BLaER1 treated with 17β-estradiol and CSF1 and Interleukin-3, amounts not matched to agents 10 nM and 100 nM (cell line): ENCODE measurements around the gene PVRIG.
"Not testable (repeated sequence)": the region's sequence is repeated elsewhere in the genome, so short reads cannot be mapped to it uniquely, and the experiment has no call there.

Experiments used
- H3K27ac ChIP-seq, 11 experiments: shearing (Covaris generic); formaldehyde crosslinking; 2 replicates each; pipeline ENCODE4 v1.8.1; 2022
- H3K27me3 ChIP-seq, 11 experiments: shearing (Covaris generic); formaldehyde crosslinking; 2 replicates each; pipeline ENCODE4 v1.8.1; 2022
- H3K36me3 ChIP-seq, 11 experiments: shearing (Covaris generic); formaldehyde crosslinking; 2 replicates each; pipeline ENCODE4 v1.8.1; 2022
- H3K4me1 ChIP-seq, 10 experiments: shearing (Covaris generic); formaldehyde crosslinking; 2 replicates each; pipeline ENCODE4 v1.8.1; 2022
- H3K4me2 ChIP-seq, 11 experiments: shearing (Covaris generic); formaldehyde crosslinking; 2 replicates each; pipeline ENCODE4 v1.8.1; 2022
- H3K4me3 ChIP-seq, 10 experiments: shearing (Covaris generic); formaldehyde crosslinking; 2 replicates each; pipeline ENCODE4 v1.8.1; 2022
- H3K9ac ChIP-seq, 11 experiments: shearing (Covaris generic); formaldehyde crosslinking; 2 replicates each; pipeline ENCODE4 v1.8.1; 2022
- H3K9me3 ChIP-seq, 11 experiments: shearing (Covaris generic); formaldehyde crosslinking; replicated peaks in 1 of 11; 2 replicates each; pipeline ENCODE4 v1.8.1; 2022
- H4K20me1 ChIP-seq, 11 experiments: shearing (Covaris generic); formaldehyde crosslinking; 2 replicates each; pipeline ENCODE4 v1.8.1; 2022
- Cebpa-rat ChIP-seq, 11 experiments: shearing (Covaris generic); IDR thresholded peaks; 2 replicates each; pipeline ENCODE4 v1.8.1; 2022

The PVRIG gene

DNA sequence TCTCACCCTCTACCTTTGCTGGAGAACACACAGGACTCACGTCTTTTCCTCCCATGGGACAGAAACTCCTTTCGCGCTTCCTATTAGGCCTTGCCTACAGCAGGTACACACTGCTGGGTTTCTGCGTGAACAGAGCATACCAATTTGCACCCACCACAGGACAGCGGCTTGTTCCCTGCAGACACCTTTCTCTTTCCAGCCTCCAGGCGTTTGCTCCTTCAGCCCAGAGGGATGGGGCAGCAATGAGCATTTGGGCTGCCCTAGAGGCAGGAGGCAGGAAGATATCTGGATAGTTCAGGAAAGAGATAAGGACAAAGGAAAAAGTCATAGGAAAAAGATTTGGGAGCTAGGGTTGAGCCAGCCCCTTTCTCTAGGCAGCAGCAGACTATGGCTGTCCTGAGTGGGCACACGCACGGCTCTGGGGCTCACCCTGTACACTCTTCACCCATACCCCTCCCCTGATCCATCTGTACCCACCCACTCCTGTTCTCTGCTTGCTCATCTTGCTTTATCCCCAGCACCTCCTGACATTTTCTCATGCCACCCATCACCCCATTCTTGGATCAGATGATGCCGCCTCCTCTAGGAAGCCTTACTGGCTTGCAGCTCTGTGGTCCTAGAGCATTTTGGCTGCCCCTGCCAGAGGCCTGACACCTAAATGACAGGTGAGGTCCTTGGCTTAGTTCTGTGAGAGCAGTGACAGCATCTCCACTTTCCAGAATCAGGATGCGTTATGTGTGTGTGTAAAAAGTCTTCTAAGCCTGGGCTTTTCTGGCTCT is 47.0 kb downstream of the PVRIG start:
- peaks cover 0 to 62% (median 38%) of the 10 kb centered on the region in 11 experiments; a peak in 17 of 22 replicates for H4K20me1 ChIP-seq
- TF ChIP-seq Cebpa-rat (IDR thresholded peaks at IDR 0.05), result no peak
- no peak overlapping the region for H3K4me3 ChIP-seq
- H3K27ac ChIP-seq, result no peak overlapping the region
- H3K36me3 ChIP-seq, result peaks cover 0 to 8% (median 0%) of the 10 kb centered on the region in 11 experiments; a peak in 5 of 22 replicates
- H3K4me2 ChIP-seq, result peak overlapping the region in 8 of 11 experiments; percentile 3 to 50 (median 30); a peak in 12 of 22 replicates
- no peaks in the 10 kb centered on the region for H3K27me3 ChIP-seq
- H3K9me3 ChIP-seq, result no peaks in the 10 kb centered on the region
- H3K4me1 ChIP-seq, result peaks cover 0 to 20% (median 15%) of the 10 kb centered on the region in 10 experiments; a peak in 15 of 20 replicates
- H3K9ac ChIP-seq, result peak overlapping the region in 2 of 11 experiments; percentile 1 to 2; a peak in 1 of 22 replicates

GRCh38 chr7:100267648-100268047 is 47.9 kb downstream of the PVRIG start:
- no peak overlapping the region for H3K4me3 ChIP-seq
- no peak overlapping the region for H3K4me2 ChIP-seq
- no peak overlapping the region for H3K27ac ChIP-seq
- peaks cover 0 to 24% (median 15%) of the 10 kb centered on the region in 10 experiments; a peak in 15 of 20 replicates for H3K4me1 ChIP-seq
- peaks cover 0 to 62% (median 38%) of the 10 kb centered on the region in 11 experiments; a peak in 17 of 22 replicates for H4K20me1 ChIP-seq
- no peaks in the 10 kb centered on the region for H3K9me3 ChIP-seq
- TF ChIP-seq Cebpa-rat (IDR thresholded peaks at IDR 0.05), result no peak
- no peak overlapping the region for H3K9ac ChIP-seq
- H3K27me3 ChIP-seq, result no peaks in the 10 kb centered on the region
- peaks cover 0 to 8% (median 0%) of the 10 kb centered on the region in 11 experiments; a peak in 5 of 22 replicates for H3K36me3 ChIP-seq

DNA sequence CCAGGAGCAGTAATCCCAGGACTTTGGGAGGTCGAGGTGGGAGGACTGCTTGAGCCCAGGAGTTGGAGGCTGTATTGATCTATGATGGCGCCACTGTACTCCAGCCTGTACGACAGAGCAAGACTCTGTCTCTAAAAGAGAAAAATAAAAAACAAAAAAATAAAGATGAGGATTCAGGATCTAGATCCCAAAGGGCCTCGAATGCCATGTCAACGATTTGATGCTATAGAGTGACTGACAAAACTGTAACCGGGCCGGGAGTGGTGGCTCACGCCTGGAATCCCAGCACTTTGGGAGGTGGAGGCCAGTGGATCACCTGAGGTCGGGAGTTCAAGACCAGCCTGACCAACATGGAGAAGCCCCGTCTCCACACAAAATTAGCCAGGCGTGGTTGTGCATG is 49.1 kb downstream of the PVRIG start:
- not testable (repeated sequence) for H3K27ac ChIP-seq, H3K36me3 ChIP-seq, H3K9me3 ChIP-seq, H3K27me3 ChIP-seq, H3K4me3 ChIP-seq, H3K9ac ChIP-seq, H3K4me2 ChIP-seq
- peaks cover 0 to 61% (median 38%) of the 10 kb centered on the region in 11 experiments; a peak in 17 of 22 replicates for H4K20me1 ChIP-seq
- peaks cover 0 to 24% (median 16%) of the 10 kb centered on the region in 10 experiments; a peak in 15 of 20 replicates for H3K4me1 ChIP-seq

DNA sequence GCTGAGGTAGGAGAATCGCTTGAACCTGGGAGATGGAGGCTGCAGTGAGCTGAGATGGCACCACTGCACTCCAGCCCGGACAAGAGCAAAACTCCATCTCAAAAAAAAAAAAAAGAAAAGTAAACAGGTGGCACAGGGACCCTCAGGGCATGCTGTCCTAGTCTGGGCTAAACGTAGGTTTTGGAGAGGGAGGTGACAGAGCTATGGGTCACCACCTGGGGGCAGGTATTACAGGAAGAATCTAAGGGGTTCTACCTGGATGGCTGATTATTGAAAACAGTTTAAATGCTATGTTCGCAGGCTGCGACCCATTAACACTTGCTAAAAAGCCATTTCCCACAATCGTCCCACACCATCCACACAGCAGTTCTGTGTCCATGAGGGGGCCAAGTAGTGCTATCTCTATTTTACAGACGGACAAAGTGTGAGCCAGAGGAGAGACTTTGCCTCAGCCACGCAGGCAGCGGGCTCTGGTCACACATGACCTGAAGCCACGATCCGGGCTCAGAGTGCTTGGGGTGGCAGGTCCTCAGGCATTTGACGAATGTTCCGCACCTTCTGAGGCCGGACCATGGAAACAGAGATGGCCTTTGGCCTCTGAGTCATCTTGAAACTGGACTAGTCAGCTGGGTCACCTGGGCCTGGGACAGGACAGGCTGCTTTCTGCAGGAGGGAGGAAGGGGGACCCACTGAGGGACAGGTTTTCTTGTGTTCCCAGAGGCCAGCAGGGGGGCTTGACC is 49.7 kb downstream of the PVRIG start:
- H3K27me3 ChIP-seq, H3K27ac ChIP-seq, H3K36me3 ChIP-seq, H3K4me3 ChIP-seq, H3K9me3 ChIP-seq, H3K9ac ChIP-seq: not testable (repeated sequence)
- Histone ChIP-seq H3K4me2 (peak overlapping the region in 3 of 11 experiments; percentile 11 to 17 (median 12); a peak in 1 of 22 replicates), H4K20me1 (peaks cover 0 to 55% (median 38%) of the 10 kb centered on the region in 11 experiments; a peak in 17 of 22 replicates), H3K4me1 (peaks cover 0 to 24% (median 16%) of the 10 kb centered on the region in 10 experiments; a peak in 15 of 20 replicates)

DNA sequence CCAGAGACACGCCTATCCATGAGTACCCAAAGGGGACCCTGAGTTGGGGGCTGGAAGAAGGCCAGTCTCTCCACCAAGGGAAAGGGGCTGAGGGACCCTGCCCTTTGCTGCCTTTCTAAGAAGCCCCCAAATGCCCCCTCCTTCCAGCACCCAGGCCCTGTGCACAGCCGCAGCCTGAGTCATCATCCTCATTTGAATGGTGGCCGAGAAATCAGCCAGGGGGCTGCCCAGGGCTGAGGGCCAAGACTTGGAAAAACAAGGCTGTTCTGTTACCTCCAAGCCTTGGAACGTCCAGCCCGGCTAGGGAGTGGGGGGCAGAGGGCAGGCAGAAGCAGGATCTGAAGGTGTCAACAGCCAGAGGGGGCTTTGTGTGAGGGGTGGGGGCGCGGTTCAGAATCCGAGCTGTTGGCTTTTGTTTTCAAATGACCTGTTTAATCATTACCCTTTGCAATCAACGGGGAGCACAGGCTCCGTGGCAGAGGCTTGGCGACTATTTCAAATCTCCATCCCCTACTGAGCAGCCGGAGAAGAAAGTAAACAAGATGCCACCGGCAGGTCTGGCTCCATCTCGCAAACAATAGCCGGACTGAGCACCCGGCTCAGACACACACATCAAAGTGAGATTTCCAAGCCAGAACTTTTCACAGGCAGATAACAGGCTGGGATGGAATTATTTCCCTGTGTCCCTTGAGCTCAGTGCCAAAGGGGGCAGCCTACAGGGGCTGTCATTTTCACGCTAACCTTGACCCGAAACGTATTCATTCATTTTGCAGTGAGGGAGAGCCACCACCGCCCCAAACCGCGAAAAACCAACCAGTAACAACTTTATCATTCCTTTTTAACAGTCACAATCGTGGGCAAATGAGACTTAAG is 50.5 kb downstream of the PVRIG start:
- H3K9me3 ChIP-seq, H3K27me3 ChIP-seq, H3K36me3 ChIP-seq, H3K27ac ChIP-seq: not testable (repeated sequence)
- Histone ChIP-seq H3K4me2 (peak overlapping the region; percentile 67 to 87 (median 77)), H3K4me1 (peaks cover 2 to 27% (median 20%) of the 10 kb centered on the region in 10 experiments), H4K20me1 (peaks cover 0 to 52% (median 38%) of the 10 kb centered on the region in 11 experiments; a peak in 17 of 22 replicates), H3K4me3 (peak overlapping the region in 5 of 10 experiments; percentile 84 to 92 (median 89); a peak in 5 of 20 replicates), H3K9ac (peak overlapping the region in 8 of 11 experiments; percentile 29 to 84 (median 52); a peak in 4 of 22 replicates)
